Liver (tissue), 9 donors: ENCODE data around the gene NEK2. TPM values are rescaled to one million over a fixed set of nuclear protein-coding genes. Genes with fewer than 3 reads are reported as not detected.

Source experiments
- DNase-seq: peaks from one replicate; pipeline ENCODE4 v3.0.0-alpha.2; 2017; ENCODE audit warnings: low spot score
- H3K27ac ChIP-seq, 2 donors: one replicate each; pipeline ENCODE4 v1.7.0; 2013; ENCODE audit warnings: inconsistent platforms in 2 of 2, low read length in 2 of 2, control low read depth in 1 of 2, low read depth in 1 of 2, mild to moderate bottlenecking in 1 of 2
- H3K27me3 ChIP-seq, 4 donors: one replicate each; pipeline versions ENCODE4 v1.6.1 to v1.7.0; 2013; ENCODE audit warnings: low read length in 3 of 4, inconsistent platforms in 1 of 4, mild to moderate bottlenecking in 1 of 4, moderate library complexity in 1 of 4; ENCODE audit not compliant: control insufficient read depth in 4 of 4, insufficient read depth in 4 of 4
- H3K36me3 ChIP-seq, 4 donors: one replicate each; pipeline versions ENCODE4 v1.6.1 to v1.7.0; 2013; ENCODE audit warnings: low read length in 3 of 4, mild to moderate bottlenecking in 3 of 4, low read depth in 1 of 4, moderate library complexity in 1 of 4; ENCODE audit not compliant: control insufficient read depth in 4 of 4, insufficient read depth in 3 of 4
- H3K4me1 ChIP-seq, 4 donors: one replicate each; pipeline versions ENCODE4 v1.6.1 to v1.7.0; 2013; ENCODE audit warnings: low read length in 3 of 4, mild to moderate bottlenecking in 3 of 4, moderate library complexity in 1 of 4; ENCODE audit not compliant: control insufficient read depth in 4 of 4, insufficient read depth in 4 of 4
- H3K4me3 ChIP-seq, 3 donors: one replicate each; pipeline versions ENCODE4 v1.6.1 to v1.7.0; 2013; ENCODE audit warnings: low read length in 3 of 3, control low read depth in 1 of 3, low read depth in 1 of 3, mild to moderate bottlenecking in 1 of 3
- H3K9ac ChIP-seq, 2 donors: one replicate each; pipeline ENCODE4 v1.7.0; 2013; ENCODE audit warnings: low read length in 2 of 2, mild to moderate bottlenecking in 2 of 2, moderate library complexity in 2 of 2, control low read depth in 1 of 2, low read depth in 1 of 2
- H3K9me3 ChIP-seq, 4 donors: one replicate each; pipeline versions ENCODE4 v1.6.1 to v1.7.0; 2013; ENCODE audit warnings: low read length in 3 of 4; ENCODE audit not compliant: control insufficient read depth in 4 of 4
- EGR1 ChIP-seq, 2 donors: IDR thresholded peaks; 2 replicates each; pipeline ENCODE4 v1.6.1; 2016 to 2018; ENCODE audit warnings: antibody characterized with exemption in 2 of 2, low read depth in 2 of 2
- FOXA1 ChIP-seq: IDR thresholded peaks from 2 replicates; pipeline ENCODE4 v1.6.1; 2016; ENCODE audit warnings: antibody characterized with exemption
- FOXA2 ChIP-seq: IDR thresholded peaks from 2 replicates; pipeline ENCODE4 v1.6.1; 2016; ENCODE audit warnings: antibody characterized with exemption
- GABPA ChIP-seq, 2 donors: IDR thresholded peaks in 1 of 2; conservative IDR thresholded peaks in 1 of 2; 2 replicates each; pipeline ENCODE4 v1.6.1; 2016; ENCODE audit warnings: antibody characterized with exemption in 2 of 2, mild to moderate bottlenecking in 1 of 2, moderate library complexity in 1 of 2
- HNF4A ChIP-seq, 2 donors: conservative IDR thresholded peaks; 2 replicates each; pipeline ENCODE4 v1.6.1; 2016; ENCODE audit warnings: antibody characterized with exemption in 2 of 2, mild to moderate bottlenecking in 2 of 2
- HNF4G ChIP-seq: IDR thresholded peaks from 2 replicates; pipeline ENCODE4 v1.6.1; 2016; ENCODE audit warnings: antibody characterized with exemption
- JUND ChIP-seq, 2 donors: IDR thresholded peaks; 2 replicates each; pipeline ENCODE4 v1.6.1; 2016; ENCODE audit warnings: antibody characterized with exemption in 2 of 2
- NR2F2 ChIP-seq: IDR thresholded peaks from 2 replicates; pipeline ENCODE4 v1.6.1; 2016; ENCODE audit warnings: antibody characterized with exemption
- RAD21 ChIP-seq, 2 donors: IDR thresholded peaks; 2 replicates each; pipeline ENCODE4 v1.6.1; 2016; ENCODE audit warnings: antibody characterized with exemption in 2 of 2, mild to moderate bottlenecking in 2 of 2
- RXRA ChIP-seq, 2 donors: IDR thresholded peaks; 2 replicates each; pipeline ENCODE4 v1.6.1; 2017 to 2018; ENCODE audit warnings: antibody characterized with exemption in 2 of 2, mild to moderate bottlenecking in 1 of 2
- SP1 ChIP-seq: IDR thresholded peaks from 2 replicates; pipeline ENCODE4 v1.6.1; 2018; ENCODE audit warnings: antibody characterized with exemption, mild to moderate bottlenecking
- TAF1 ChIP-seq: conservative IDR thresholded peaks from 2 replicates; pipeline ENCODE4 v1.6.1; 2016; ENCODE audit warnings: antibody characterized with exemption, mild to moderate bottlenecking
- YY1 ChIP-seq: IDR thresholded peaks from 2 replicates; pipeline ENCODE4 v1.6.1; 2016; ENCODE audit warnings: antibody characterized with exemption, mild to moderate bottlenecking
- WGBS: extraction: QIAGEN DNeasy Blood & Tissue Kit; methylation state at CpG from one replicate; pipeline ENCODE4 v1.1.7; 2013; 5-methylcytosine and 5-hydroxymethylcytosine counted together
- polyA plus RNA-seq, 2 donors: library from polyadenylated mRNA; stranded (reverse) in 1 of 2; unstranded in 1 of 2; fragments of 200-250 nt in 1 of 2; fragments of >200 nt in 1 of 2; fragmentation: Nextera tagmentation in 1 of 2; extraction: Ambion mirVana in 1 of 2; gene quantifications; one replicate each; pipeline versions ENCODE4 v1.2.1 to v1.2.3, GENCODE V29; 2013 to 2015
- total RNA-seq, 2 donors: library from RNA; depleted of rRNA; stranded (reverse); fragments of >200 nt; gene quantifications; one replicate each; pipeline ENCODE4 v1.2.3, GENCODE V29; 2014
- TF ChIP-seq, protein P1 (sequence below): IDR thresholded peaks from 2 replicates; pipeline ENCODE4 v1.6.1; 2016; ENCODE audit warnings: antibody characterized with exemption, mild to moderate bottlenecking
- TF ChIP-seq, protein P2 (sequence below): IDR thresholded peaks from 2 replicates; pipeline ENCODE4 v1.6.1; 2016; ENCODE audit warnings: antibody characterized with exemption
- TF ChIP-seq, protein P3 (sequence below): fragments of 150-350 bp; IDR thresholded peaks from 2 replicates; pipeline ENCODE4 v1.5.1; 2017; ENCODE audit warnings: improper control_type of control experiment, low read depth, low read length; ENCODE audit not compliant: missing input control
- TF ChIP-seq, protein P4 (sequence below): IDR thresholded peaks from 2 replicates; pipeline ENCODE4 v1.6.1; 2016; ENCODE audit warnings: antibody characterized with exemption
- TF ChIP-seq, protein P5 (sequence below): IDR thresholded peaks from 2 replicates; pipeline ENCODE4 v1.6.1; 2016; ENCODE audit warnings: antibody characterized with exemption
- donor health status: healthy.
- donor health status: healthy.
- donor health status: healthy.
- donor health status: healthy.
- donor health status: healthy.

NEK2 gene
- total and polyA plus RNA-seq, 4 donors, result 0.29 to 25.7 (median 1.3) TPM; not detected in 1

DNA sequence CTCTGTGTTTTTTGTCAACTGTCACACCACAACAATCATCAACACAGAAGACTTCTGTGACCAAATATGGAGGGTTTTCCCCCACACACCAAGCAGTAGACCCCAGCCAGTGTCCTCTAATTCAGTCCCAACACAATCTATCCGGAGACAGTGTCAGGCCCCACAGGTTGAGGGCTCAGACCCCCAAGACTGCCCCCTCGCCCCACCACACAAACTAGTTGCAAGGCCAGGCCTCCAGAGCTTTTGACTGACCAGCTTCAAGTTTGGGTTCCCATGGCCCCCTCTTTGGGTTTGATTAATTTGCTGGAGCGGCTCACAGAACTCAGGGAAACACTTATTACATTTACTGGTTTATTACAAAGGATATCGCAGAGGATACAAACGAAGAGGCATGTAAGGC, 37.2 kb downstream of the NEK2 start:
- 93% methylated on average over 5 of the region's 5 CpGs for WGBS
- H3K27me3 ChIP-seq, result no peaks in the 10 kb centered on the region
- no peak for DNase-seq
- no peak overlapping the region for H3K4me3 ChIP-seq
- TF ChIP-seq EGR1 (IDR thresholded peaks at IDR 0.05; ENCODE audit: low read depth in 2 of 2), result no peak
- TF ChIP-seq GABPA (IDR thresholded peaks at IDR 0.05 in 1 of 2, conservative IDR thresholded peaks at IDR 0.05 in 1 of 2), result no peak
- TF ChIP-seq RAD21 (IDR thresholded peaks at IDR 0.05), result no peak
- TF ChIP-seq SP1, result no peak
- TF ChIP-seq HNF4G, result no peak
- TF ChIP-seq, protein P1, sequence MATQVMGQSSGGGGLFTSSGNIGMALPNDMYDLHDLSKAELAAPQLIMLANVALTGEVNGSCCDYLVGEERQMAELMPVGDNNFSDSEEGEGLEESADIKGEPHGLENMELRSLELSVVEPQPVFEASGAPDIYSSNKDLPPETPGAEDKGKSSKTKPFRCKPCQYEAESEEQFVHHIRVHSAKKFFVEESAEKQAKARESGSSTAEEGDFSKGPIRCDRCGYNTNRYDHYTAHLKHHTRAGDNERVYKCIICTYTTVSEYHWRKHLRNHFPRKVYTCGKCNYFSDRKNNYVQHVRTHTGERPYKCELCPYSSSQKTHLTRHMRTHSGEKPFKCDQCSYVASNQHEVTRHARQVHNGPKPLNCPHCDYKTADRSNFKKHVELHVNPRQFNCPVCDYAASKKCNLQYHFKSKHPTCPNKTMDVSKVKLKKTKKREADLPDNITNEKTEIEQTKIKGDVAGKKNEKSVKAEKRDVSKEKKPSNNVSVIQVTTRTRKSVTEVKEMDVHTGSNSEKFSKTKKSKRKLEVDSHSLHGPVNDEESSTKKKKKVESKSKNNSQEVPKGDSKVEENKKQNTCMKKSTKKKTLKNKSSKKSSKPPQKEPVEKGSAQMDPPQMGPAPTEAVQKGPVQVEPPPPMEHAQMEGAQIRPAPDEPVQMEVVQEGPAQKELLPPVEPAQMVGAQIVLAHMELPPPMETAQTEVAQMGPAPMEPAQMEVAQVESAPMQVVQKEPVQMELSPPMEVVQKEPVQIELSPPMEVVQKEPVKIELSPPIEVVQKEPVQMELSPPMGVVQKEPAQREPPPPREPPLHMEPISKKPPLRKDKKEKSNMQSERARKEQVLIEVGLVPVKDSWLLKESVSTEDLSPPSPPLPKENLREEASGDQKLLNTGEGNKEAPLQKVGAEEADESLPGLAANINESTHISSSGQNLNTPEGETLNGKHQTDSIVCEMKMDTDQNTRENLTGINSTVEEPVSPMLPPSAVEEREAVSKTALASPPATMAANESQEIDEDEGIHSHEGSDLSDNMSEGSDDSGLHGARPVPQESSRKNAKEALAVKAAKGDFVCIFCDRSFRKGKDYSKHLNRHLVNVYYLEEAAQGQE, result no peak
- no peak for TF ChIP-seq FOXA1
- TF ChIP-seq TAF1, result no peak
- TF ChIP-seq, protein P2, sequence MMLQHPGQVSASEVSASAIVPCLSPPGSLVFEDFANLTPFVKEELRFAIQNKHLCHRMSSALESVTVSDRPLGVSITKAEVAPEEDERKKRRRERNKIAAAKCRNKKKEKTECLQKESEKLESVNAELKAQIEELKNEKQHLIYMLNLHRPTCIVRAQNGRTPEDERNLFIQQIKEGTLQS, result no peak
- TF ChIP-seq, protein P3, sequence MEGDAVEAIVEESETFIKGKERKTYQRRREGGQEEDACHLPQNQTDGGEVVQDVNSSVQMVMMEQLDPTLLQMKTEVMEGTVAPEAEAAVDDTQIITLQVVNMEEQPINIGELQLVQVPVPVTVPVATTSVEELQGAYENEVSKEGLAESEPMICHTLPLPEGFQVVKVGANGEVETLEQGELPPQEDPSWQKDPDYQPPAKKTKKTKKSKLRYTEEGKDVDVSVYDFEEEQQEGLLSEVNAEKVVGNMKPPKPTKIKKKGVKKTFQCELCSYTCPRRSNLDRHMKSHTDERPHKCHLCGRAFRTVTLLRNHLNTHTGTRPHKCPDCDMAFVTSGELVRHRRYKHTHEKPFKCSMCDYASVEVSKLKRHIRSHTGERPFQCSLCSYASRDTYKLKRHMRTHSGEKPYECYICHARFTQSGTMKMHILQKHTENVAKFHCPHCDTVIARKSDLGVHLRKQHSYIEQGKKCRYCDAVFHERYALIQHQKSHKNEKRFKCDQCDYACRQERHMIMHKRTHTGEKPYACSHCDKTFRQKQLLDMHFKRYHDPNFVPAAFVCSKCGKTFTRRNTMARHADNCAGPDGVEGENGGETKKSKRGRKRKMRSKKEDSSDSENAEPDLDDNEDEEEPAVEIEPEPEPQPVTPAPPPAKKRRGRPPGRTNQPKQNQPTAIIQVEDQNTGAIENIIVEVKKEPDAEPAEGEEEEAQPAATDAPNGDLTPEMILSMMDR, result no peak
- no peak for TF ChIP-seq YY1
- TF ChIP-seq, protein P4, sequence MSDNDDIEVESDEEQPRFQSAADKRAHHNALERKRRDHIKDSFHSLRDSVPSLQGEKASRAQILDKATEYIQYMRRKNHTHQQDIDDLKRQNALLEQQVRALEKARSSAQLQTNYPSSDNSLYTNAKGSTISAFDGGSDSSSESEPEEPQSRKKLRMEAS, result no peak
- no peak for TF ChIP-seq NR2F2
- TF ChIP-seq FOXA2, result no peak
- TF ChIP-seq RXRA (IDR thresholded peaks at IDR 0.05), result no peak
- no peak for TF ChIP-seq HNF4A (conservative IDR thresholded peaks at IDR 0.05)
- TF ChIP-seq, protein P5, sequence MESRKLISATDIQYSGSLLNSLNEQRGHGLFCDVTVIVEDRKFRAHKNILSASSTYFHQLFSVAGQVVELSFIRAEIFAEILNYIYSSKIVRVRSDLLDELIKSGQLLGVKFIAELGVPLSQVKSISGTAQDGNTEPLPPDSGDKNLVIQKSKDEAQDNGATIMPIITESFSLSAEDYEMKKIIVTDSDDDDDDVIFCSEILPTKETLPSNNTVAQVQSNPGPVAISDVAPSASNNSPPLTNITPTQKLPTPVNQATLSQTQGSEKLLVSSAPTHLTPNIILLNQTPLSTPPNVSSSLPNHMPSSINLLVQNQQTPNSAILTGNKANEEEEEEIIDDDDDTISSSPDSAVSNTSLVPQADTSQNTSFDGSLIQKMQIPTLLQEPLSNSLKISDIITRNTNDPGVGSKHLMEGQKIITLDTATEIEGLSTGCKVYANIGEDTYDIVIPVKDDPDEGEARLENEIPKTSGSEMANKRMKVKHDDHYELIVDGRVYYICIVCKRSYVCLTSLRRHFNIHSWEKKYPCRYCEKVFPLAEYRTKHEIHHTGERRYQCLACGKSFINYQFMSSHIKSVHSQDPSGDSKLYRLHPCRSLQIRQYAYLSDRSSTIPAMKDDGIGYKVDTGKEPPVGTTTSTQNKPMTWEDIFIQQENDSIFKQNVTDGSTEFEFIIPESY, result no peak
- no peak for TF ChIP-seq JUND (IDR thresholded peaks at IDR 0.05)
- H3K36me3 ChIP-seq, result no peaks in the 10 kb centered on the region
- H3K27ac ChIP-seq, result no peak overlapping the region
- H3K4me1 ChIP-seq, result peaks cover 4 to 35% (median 14%) of the 10 kb centered on the region in 4 donors
- H3K9ac ChIP-seq, result no peak overlapping the region
- no peaks in the 10 kb centered on the region for H3K9me3 ChIP-seq
